ENCODE measurements around the gene SH2D4B.

Gene SH2D4B

GRCh38 chr10:80537736-80538480, at the start of gene SH2D4B:
SH2D4B (plus strand) TSS chr10:80537902; CDS start chr10:80538332, 430 bp downstream.
- no peak for DNase-seq

DNA sequence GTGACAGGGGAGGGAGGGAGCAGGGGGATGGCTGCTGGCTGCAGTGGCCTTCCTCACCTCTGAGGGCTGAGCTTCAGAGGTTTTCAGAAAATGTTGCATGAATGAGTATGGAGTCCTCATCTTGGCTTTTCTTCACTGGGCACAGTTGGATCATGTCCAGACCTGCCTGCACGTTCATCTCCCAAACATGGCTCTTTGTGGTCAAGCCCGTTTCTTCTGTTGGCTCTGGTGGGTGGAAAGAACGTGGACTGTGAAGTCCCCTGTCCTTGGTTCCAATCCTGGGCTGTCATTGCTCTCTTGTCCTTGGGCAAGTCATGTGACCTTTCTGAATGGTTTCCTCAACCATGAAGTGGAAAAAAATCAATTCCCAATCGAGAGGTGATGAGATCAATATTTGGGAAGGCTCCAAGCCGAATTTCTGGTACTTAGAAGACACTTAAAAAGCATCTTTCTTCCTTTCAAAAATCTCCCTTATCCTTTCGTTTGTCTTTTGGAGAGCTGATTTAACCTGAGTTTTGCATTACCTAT, 49.1 kb upstream of the SH2D4B start:
- no peak for DNase-seq

DNA sequence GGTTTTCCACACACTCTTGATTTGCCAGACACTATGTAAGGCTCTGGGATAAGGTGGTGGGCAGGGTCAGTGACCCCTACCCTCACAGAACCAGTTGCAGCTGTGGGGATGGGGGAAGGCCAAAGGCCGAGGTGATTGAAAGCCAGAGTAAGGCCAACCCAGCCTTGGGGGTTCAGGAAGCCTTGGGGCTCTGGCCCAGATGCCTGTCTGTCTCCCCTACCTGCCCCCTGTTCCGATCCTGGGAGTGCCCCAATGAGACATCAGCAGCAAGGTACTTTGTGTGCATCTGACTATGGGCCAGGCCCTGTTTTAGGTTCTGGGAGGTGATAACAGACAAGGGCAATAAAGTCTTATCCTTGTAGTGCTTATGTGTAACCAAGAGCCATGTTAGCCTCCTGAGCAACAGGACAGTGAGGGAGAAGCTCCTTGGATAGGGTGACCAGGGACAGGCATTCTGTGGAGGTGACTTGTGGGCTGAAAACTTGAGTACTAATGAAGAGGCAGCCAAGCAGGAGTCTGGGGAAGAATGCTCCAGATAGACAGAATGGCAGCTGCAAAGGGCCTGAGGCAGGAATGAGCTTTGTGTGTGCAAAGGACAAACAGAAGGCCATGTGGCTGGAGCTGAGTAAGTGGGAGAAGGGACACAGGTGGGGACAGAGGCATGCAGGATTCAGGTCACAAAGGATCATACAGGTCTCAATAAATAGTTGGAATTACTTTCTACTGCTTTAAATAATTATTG, 48.2 kb upstream of the SH2D4B start:
- no peak for DNase-seq

GRCh38 chr10:80491251-80492102, 46.2 kb upstream of the SH2D4B start:
- no peak for DNase-seq

- DNase-seq: no peak
Measured at GRCh38 chr10:80492848-80493521, 44.7 kb upstream of the SH2D4B start.

- no peak for DNase-seq
Measured at GRCh38 chr10:80493522-80494051, 44.1 kb upstream of the SH2D4B start.

- DNase-seq: no peak
Measured at GRCh38 chr10:80496555-80497172, 41.0 kb upstream of the SH2D4B start.

GRCh38 chr10:80497187-80498077, 40.3 kb upstream of the SH2D4B start:
- no peak for DNase-seq

DNA sequence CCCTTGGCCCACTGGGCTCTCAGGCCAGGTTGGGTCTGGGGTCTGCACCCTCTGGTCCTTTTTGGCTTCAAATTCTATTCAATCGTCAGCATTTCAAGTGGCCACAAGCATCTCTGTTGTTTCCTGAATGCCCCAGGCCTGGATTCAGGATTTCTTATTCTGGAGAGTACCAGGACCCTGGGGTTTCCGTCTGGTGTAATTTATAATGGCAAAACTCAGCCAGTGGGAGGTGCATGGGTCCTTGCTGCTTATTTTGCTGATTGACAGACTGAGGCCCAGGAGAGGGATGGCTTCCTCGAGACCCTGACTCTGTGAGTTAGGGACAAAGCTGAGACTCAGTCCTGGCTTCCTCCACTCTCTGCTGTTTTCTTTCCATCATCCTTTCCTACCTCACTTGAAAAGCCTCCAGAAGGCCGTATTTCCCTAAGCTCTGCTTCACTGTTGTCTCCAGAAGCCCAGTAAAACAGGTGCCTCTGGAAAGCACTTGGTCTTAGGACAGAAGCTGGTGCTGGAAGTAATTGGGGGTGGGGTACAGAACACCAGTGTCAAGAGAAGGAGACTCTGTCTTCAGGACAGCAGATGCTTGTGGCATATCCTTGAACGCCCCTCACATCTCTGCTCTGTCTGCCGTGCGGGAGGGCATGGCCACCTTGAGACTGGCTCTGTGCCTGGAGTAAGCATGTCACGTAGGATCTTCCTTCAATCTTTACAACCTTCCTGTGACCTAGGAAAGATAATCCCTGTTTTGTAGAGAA, 39.4 kb upstream of the SH2D4B start:
- DNase-seq: no peak

DNA sequence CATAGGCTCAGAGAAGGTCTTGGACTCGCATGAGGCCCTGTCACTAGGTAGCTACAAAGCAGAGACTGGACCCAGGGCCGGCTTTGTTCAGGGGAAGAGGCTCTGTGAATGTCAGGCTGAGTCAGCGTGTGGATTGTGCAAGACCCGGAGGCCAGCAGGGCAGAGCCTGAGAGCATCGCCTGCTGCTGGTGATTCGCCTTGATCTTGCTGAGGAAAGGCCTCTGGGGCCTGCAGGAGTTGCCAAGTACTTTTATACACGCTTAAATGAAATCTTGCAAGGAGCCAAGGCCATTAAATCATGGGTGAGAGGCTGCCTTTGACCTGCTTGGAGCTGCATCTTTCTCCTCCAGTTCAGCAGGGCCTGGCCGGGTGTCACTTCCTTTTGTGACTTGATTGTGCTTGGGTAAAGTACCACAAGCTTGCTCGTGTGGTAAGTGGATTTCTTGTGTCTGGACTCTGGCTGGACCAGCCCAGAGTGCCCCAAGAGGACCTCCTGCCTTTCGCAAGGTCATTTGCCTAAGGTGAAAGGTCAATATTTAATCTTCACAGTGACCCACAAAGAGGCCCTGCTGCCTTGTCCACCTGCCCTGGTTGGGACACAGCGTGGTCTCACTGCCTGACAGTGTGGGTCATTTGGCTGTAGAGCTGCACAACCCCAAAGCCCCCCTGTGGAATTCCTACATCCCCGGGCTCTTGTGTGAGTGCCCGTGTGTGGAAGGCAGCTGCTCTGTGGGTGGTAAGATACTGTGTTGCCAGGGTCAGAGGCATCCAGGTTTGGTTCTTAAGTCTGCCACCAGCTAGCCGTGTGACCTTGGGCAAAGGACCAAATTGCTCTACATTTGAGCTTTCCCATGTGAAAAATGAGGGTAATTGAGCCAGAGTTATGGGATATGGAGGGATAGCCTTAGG, 38.6 kb upstream of the SH2D4B start:
- DNase-seq: peak; percentile 85

DNA sequence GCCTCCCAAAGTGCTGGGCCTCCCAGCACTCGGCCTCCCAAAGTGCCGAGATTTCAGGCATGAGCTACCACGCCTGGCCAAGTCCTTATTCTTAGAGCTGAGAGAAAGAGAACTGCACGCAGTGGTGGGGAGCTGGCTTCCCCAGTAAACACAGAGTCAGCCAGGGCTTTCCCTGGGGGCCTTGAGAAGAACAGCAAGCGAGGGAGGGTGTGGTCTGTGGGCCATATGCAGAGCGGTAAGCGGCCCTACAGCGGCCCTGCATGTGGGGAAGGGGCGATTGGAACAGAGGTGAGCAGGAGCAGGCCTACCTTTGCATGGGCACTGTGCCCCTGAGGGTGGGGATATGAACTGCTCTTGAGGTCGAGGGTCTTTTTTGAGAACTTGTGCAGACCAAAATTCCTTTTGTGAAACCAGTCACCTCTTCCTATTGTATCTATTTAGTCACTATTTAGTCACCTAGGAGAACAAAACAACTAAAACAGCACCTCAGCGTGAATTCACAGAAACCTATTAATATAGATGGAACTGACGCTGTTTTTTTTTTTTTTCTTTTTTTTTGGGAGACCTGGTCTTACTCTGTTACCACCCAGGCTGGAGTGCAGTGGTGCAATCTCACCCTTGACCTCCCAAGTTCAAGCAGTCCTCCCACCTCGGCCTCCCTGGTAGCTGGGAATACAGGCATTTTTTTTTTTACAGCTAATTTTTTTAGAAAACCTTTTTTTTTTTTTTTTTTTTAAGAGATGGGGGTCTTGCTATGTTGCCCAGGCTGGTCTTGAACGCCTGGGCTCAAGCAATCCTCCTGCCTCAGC, 36.9 kb upstream of the SH2D4B start:
- no peak for DNase-seq

- no peak for DNase-seq
Measured at GRCh38 chr10:80501381-80501912, 36.3 kb upstream of the SH2D4B start.

DNA sequence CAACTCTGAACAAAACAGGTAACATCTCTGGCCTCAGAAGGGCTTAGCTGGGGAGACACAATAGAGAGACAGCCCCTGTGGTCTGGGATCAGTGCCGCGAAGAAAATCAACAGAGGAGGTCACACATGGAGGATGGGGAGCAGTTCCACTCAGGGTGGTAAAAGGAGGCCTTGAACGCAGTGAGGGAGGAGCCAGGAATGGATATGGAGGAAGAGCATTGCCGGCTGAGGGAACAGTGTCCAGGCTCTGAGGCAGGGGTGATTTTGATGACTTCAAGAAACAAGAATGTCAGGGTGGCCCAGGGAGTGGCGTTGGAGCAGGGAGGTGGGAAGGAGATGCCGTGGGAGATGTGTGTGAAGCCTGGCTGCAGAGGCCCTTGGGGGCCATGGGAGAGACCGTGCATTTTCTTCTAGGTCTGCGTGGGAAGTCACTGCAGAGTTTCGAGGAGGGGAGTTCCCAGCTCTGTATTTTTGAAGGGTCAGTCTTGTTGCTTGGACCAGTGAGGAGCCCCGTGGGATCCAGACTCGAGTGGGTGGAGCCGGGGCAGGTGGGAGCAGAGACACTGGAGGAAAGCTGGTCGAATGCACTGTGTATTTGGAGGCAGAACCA, 35.7 kb upstream of the SH2D4B start:
- no peak for DNase-seq

DNA sequence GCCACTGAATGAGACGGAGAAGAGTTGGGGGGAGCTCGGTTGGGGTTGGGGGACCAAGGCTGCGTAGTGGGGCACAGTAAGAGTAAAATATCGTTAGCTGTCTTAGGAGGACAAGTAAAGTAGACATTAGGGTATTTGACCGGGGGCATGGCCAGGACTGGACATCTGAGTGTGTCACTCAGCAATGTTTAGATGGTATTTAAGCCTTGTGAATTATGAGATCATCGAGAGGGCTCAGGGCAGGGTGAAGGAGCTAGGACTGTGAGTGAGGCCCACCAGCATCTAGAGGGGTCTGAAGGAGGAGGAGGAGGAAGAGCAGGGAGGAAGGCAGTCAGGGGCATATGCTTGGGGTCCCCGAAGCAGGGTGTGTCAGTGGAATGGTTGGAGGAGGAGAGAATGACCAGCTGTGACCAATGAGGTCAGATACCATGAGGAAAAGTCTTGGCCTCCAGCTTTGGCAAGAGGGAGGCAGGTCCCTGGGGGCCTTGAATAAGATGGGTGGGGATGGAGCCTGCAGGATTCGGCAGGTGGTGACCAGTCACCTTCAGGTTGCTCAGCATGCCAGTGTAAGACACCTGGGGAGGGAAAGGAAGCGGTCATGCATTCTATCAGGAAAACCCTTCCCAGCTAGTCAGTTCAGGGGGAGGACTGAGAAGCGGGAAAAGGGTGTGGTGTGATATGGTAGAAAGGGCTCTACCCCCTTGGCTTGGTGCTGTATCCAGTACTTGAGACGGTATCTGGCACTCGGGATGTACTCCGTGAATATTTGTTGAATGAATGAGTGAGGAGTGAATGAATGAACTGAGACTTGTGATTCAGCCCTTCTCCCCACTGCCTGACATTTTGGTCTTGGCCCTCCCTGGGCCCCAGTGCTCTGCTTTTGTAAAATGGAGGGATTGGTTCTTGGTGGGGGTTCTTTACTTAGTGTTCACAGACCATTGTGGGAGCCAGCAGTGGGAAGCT, 34.8 kb upstream of the SH2D4B start:
- DNase-seq: no peak

DNA sequence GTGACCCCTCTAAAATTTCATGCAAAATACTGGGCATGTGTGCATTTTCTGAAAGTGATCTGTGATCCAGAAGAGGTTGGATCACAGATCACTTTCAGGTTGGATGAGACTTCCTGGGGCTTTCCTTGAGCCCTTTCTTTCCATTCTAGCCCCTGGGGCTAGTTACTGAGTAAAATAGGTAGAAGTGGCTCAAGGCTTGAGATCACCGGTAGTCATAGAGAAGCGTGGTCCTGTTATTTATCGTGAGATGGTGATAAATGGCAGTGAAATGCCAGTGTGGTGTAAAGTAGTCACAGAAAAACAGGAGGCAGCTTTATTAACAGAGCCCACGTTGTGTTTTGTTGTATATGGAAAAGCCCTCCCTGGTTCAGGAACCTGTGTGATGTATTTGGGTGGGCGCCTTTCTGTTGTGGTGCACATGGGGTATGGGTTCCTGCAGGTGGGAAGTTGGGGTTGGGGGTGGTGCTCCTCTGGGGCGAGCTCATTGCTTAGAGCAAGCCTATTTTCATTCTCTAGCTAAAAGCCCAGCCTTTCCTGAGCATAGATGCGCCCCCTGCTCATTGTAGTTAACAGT, 34.0 kb upstream of the SH2D4B start:
- no peak for DNase-seq
